ENCODE results near the gene CXCL5.

- TF ChIP-seq TAF1 (IDR thresholded peaks at IDR 0.05; ENCODE audit: borderline replicate concordance, low read depth, low read length) (no peak), RXRA (IDR thresholded peaks at IDR 0.05; ENCODE audit: borderline replicate concordance, low read depth) (no peak), MXI1 (IDR thresholded peaks at IDR 0.05; ENCODE audit: low read depth, low read length) (no peak), RFX5 (IDR thresholded peaks at IDR 0.05; ENCODE audit: low read length) (no peak), CTCF (IDR thresholded peaks at IDR 0.05) (no peak), EP300 (IDR thresholded peaks at IDR 0.05; ENCODE audit: borderline replicate concordance in 1 of 2, low read depth in 1 of 2, low read length in 1 of 2) (no peak), SMC3 (IDR thresholded peaks at IDR 0.05; ENCODE audit: low read depth, low read length) (no peak), EZH2phosphoT487 (IDR thresholded peaks at IDR 0.05; ENCODE audit: borderline replicate concordance, low read depth) (no peak), YY1 (IDR thresholded peaks at IDR 0.05; ENCODE audit: low read depth) (no peak), NFIC (IDR thresholded peaks at IDR 0.05; ENCODE audit: borderline replicate concordance) (no peak)
- TF ChIP-seq, protein P1, sequence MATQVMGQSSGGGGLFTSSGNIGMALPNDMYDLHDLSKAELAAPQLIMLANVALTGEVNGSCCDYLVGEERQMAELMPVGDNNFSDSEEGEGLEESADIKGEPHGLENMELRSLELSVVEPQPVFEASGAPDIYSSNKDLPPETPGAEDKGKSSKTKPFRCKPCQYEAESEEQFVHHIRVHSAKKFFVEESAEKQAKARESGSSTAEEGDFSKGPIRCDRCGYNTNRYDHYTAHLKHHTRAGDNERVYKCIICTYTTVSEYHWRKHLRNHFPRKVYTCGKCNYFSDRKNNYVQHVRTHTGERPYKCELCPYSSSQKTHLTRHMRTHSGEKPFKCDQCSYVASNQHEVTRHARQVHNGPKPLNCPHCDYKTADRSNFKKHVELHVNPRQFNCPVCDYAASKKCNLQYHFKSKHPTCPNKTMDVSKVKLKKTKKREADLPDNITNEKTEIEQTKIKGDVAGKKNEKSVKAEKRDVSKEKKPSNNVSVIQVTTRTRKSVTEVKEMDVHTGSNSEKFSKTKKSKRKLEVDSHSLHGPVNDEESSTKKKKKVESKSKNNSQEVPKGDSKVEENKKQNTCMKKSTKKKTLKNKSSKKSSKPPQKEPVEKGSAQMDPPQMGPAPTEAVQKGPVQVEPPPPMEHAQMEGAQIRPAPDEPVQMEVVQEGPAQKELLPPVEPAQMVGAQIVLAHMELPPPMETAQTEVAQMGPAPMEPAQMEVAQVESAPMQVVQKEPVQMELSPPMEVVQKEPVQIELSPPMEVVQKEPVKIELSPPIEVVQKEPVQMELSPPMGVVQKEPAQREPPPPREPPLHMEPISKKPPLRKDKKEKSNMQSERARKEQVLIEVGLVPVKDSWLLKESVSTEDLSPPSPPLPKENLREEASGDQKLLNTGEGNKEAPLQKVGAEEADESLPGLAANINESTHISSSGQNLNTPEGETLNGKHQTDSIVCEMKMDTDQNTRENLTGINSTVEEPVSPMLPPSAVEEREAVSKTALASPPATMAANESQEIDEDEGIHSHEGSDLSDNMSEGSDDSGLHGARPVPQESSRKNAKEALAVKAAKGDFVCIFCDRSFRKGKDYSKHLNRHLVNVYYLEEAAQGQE (IDR thresholded peaks at IDR 0.05; ENCODE audit: low read depth, low read length), result no peak
- TF ChIP-seq, protein P2, sequence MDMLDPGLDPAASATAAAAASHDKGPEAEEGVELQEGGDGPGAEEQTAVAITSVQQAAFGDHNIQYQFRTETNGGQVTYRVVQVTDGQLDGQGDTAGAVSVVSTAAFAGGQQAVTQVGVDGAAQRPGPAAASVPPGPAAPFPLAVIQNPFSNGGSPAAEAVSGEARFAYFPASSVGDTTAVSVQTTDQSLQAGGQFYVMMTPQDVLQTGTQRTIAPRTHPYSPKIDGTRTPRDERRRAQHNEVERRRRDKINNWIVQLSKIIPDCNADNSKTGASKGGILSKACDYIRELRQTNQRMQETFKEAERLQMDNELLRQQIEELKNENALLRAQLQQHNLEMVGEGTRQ (IDR thresholded peaks at IDR 0.05; ENCODE audit: borderline replicate concordance, low read depth, low read length), result no peak
Observed at GRCh38 chr4:73945674-73946449, 52.6 kb downstream of the CXCL5 start.

Data from SK-N-SH (cell line).